CD4-positive, alpha-beta T cell treated with Interleukin-10 for 1 hour (primary cell): Measurements from ENCODE around the gene FAM222A.

Experiments used
- DNase-seq: peaks from one replicate; pipeline ENCODE4 v3.0.0-alpha.2; 2020

The FAM222A gene

DNA sequence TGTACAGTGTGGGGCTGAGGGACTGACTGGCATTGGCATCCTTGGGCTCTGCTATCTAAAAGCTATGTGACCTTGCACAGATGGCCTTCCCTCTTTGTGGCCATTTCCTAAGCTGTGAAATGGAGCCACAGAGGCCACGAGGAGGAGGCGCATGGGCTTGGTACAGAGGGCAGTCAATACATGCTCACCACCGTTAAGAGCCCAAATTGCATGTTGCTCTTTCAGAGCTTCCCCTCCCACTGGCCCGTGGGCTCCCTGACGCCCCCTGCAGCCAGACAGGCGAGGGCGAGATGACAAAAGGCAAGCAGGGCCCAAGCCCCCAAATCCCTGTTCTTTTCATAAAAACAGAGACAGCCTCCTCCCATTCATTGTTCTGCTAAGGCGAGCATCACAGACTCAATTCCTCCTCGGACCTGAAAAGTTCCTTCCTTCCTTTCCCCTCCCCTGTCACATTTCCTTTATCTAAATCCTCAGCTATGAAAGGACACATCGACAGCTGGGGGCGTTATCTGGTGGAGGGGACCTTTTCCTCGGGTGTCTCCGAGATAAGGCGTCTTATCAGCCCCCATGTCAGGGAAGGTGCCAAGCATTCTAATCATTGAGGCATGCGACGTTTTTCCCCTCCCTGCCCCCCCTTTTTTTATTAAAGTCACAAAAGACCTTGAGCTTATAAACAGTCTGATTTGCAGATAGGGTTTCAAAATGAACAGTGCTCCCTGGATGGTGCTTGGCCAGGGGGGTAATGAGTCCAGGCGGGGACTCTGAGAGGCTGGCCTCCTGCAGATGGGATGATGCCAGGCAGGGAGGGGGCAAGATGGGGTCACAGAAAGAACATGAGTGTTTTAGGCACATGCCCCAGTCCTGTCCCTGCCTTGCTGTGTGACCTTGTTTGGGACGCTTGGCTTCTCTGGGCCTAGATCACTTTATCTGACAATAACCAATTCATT lies 26.4 kb downstream of the FAM222A start:
- no peak for DNase-seq

DNA sequence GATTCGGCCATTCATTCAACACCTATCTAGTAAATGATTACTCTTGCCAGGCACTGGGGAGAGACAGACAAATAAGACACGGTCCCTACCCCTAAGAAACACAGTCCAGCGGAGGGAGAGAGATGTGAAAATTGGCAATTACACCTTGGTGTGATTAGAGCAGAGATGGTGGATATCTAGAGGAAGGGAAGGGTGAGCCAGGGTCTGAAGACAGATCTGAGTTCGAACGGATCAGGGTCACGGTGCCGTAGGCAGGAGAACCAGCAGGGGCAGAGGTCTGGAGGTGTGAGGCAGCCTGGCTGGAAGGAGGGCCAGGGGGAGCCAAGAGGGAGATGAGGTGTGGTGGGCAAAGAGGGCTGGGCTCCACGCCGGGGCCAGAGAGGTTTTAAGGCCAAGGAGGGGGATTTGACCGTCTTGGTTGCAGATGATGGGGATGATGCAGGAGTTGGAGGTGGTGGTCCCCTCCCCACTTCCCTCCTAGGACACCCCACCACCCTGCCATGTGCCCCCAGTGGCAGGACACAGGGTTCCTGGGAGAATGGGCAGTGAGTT lies 27.1 kb downstream of the FAM222A start:
- no peak for DNase-seq

- DNase-seq: no peak
Observed at GRCh38 chr12:109741286-109741969, 27.8 kb downstream of the FAM222A start.

GRCh38 chr12:109741970-109742703 lies 28.5 kb downstream of the FAM222A start:
- DNase-seq: no peak

DNA sequence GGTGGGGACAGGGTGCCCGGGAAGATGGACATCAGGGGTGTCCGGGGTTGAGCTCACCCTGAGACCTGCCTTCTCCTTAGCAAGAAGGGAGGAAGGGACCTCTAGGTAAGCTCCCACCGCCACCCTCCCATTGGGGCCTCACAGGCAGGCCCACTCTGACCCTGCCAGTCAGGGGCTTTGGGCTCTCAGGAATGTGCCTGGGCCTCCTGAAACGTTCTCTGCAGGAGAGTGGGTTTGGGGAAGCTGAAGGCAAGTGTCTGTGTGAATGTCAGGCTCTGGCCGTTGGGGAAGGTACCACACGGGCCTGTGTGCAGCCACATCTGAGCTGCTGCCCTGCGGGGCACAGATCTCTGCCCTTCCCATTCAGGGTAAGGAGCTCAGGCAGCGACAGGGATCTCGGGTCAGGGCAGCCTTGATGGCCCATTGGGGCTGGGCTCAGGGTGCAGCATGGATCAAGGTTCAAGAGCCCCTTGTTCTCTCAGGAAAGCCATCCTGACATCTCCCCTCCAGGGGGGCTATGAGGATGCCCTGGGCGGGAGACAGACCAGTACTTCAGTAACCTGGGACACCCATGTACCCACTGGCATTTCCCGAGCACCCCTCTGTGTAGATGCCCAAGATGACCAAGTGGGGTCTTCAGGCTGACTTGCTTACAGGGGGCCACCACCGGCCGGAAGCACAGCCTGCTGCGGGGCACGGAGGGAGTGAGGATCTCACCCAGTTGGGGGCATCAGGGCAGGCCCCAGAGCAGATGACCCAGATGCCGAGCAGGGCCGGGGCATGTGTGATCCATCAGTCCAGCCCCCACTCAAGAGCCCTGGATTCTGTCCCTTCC lies 29.7 kb downstream of the FAM222A start:
- no peak for DNase-seq

GRCh38 chr12:109744026-109744425 lies 30.4 kb downstream of the FAM222A start:
- DNase-seq: no peak

DNA sequence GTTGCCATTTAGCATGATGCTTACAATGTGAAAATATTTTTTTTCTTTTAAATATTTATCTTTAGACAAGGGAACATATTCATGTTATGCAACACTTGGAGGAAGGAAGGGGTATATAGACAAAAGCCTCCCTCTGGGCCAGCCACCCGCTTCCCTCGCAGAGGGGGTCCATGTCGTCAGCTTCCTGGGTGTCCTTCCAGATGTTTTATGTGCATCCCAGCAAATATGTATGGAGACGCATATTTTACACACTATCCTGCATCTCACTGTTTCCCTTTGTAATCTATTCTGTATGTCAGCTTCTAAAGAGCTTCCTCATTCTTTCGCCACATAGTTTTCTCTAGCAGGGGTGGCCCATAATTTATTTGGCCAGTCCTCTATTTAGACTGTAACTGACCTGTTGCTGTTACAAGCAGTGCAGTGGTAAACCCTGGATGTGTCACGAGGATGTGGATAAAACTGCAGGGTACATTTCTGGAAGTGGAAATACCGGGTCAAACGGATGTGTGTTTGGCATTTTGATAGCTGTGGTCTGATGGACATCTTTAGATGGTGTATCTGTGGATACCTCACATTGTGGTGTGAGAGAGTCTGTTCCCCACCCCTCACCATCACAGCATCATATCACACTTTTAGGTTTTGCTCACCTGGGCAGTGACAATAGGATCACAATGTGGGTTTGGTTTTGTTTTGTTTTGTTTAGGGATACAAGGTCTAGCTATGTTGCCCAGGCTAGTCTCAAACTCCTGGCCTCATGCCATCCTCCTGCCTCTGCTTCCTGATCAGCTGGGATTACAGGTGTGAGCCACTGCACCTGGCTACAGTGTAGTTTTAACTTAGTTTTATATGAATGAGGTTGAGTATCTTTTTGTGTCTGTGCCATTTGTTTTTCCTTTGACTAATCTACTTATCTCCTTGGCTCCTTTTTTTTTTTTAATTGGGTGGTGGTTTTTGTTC lies 31.6 kb downstream of the FAM222A start:
- DNase-seq: no peak

- DNase-seq: no peak
Observed at GRCh38 chr12:109752117-109753053, 38.8 kb downstream of the FAM222A start.

GRCh38 chr12:109753054-109753401 lies 39.4 kb downstream of the FAM222A start:
- no peak for DNase-seq

DNA sequence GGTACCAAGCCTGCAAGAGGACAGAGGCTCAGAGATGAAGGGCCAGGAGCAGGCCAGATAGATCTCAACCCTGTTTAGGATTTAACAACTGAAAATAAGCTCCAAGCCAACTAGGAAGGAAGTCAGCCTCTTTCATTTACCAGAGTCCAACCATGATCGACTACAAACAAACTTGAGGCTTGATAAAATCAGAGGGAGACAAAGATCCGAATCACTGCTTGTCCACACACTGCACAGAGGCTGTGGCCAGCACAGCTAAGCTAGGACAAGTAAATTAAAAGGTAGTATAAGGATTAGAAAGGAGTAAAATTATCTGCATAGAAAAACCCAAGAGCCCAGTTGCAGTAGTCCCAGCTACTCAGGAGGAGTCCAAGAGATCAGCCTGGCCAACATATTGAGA lies 40.3 kb downstream of the FAM222A start:
- no peak for DNase-seq

DNA sequence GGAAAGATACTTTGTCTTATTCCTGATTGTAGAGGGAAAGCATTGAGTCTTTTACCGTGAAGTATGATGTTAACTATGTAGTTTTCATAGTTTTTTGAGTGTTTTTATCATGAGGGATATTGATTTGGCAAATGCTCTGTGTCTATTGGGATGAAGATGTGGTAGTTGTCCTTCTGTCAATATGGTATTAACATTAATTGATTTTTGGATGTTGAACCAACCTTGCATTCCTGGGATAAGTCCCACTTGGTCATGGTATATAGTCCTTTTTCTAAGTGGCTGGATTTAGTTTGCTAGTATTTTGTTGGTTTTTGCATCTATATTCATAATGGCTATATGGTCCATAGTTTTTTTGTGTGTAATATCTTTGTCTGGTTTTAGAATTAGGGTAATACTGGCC lies 42.8 kb downstream of the FAM222A start:
- no peak for DNase-seq

DNA sequence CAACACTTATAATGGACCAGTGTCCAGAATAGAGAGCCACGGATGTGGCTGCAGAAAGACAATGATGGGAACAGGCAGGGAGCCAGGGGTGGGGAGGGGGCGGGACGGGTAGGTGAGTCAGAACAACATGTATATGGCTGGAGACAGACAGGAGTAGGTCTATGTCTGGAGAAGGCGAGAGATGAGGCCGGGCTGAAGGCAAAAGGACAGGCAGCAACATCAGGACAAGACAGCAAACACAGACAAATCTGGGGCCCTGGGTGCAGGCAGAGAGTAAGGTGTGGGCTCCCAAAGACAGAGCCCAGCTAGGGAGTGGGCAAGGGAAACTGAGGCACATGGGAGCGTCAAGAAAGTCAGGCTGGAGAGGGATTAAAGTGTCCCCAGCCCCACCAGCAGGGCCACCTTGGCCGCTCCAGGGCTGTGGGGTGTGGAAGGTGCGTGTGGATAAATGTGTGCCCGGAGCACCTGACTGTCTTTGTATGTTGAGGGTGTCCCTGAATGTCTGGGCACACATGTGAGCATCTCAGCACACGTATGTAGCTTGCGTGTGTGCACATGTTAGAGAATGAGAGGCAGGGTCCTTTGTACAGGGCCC lies 44.1 kb downstream of the FAM222A start:
- DNase-seq: no peak

DNA sequence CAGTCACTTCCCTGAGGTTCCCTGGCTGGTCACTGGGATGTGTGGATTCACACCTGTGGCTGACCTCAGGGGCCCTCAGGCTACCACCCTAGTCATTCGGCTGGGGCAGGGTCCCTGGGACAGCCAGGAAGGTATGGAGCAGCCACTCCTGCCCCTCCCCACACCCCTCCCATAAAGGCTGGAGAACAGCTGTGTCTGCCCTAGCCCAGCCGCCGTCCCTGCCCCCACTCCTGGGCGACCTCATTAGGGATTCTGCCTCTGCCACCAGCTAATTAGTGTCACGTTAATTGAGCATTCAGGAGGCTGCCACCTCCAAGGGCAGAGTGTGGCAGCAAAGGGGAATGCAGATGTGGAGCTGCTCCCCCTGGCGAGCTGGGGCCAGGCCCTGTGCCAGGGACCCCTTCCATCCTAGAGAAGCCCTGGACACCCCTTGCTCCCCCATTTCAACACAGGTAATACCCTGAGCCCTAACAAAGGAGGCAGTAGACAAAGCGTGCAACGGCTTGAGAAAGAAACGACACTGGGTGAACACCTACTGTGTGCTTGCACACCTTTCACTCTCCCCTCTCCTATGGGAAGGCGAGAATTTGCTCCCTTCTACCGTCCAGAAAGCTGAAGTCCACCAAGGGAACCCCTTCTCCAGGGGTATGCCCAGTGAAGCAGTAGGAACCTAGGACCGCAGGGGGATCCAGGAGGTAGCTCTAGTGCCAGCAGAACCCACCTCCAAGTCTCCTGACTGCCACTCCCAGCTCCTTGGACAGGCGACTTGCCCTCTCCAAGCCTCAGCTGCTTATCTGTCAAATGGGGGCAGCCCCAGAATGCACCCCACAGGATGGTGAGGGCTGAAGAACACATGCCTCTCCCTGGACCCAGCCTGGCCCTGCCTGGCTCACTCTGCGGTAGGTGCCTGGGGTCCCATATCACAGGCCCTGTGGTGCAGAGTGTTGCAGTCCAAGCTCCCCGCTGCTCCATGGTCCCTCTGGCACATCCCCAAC lies 45.1 kb downstream of the FAM222A start:
- DNase-seq: no peak

- no peak for DNase-seq
Observed at GRCh38 chr12:109759595-109759994, 46.0 kb downstream of the FAM222A start.

GRCh38 chr12:109760031-109760929 lies 46.7 kb downstream of the FAM222A start:
- no peak for DNase-seq

DNA sequence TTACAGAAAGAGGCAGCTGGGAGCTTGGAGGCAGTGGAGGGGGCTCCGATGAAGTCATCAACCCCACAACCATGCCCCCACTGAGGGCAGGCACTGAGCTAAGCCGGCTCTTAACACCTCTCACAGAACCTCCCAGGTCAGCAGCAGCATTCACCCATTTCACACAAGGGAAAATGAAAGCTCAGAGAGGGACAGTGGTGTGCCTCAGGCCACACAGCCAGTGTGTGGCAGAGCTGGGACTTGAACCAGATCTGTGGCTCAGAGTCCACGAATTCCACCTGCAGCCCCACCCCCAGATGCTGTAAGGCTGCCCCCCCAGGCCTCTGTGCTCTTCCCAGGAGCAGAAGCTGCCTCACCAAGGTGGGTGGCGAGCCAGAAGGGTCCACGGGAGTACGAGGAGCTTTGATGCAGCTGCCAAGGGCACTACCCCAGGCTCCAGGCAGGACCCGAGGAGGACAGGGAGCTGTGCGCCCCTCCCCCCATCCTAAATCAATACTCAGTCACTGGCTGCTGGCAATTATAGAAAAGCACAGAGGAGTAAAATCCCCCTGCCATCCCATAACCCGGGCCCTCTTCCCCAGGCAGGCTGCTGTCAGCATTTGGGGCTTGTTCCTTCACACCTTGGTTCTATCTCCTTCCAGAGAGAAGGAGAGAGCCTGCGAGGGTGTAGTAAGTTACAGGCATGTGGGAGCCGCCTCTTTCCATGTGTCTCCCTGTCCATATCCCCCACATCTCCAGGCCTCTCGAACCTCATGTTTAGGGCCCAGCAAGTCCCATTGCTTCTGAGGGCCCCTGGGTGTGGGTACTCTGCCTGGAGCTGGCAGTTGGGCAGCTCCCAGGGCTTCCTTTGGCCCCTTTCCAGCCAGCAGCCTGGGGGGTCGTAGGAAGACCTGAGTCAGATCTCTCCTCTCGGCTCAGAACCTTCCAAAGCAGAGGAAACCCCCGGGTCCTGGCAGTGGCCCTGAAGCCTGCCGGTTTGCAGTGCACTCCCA lies 47.6 kb downstream of the FAM222A start:
- DNase-seq: no peak
